H54 (cell line): Measurements from ENCODE around the gene FYB2.

Experiments
- DNase-seq: peaks from one replicate; pipeline ENCODE4 v3.0.0; 2011; ENCODE audit warnings: low spot score, mixed read lengths; ENCODE audit not compliant: insufficient read length
- FAIRE-seq: peaks from 3 replicates; lab custom pipeline; 2011; peaks lifted over from hg19 to GRCh38; lab: Jason Lieb, UNC
- POLR2A ChIP-seq: IDR thresholded peaks from 2 replicates; pipeline ENCODE4 v1.6.1; 2011; ENCODE audit warnings: low read depth, mild to moderate bottlenecking, low read length

Gene FYB2

GRCh38 chr1:56844545-56845136 is 25.4 kb upstream of the FYB2 start:
- TF ChIP-seq POLR2A, result no peak
- FAIRE-seq, result no peak
- no peak for DNase-seq

GRCh38 chr1:56843544-56843943 is 24.3 kb upstream of the FYB2 start:
- no peak for TF ChIP-seq POLR2A
- no peak for FAIRE-seq
- no peak for DNase-seq

DNA sequence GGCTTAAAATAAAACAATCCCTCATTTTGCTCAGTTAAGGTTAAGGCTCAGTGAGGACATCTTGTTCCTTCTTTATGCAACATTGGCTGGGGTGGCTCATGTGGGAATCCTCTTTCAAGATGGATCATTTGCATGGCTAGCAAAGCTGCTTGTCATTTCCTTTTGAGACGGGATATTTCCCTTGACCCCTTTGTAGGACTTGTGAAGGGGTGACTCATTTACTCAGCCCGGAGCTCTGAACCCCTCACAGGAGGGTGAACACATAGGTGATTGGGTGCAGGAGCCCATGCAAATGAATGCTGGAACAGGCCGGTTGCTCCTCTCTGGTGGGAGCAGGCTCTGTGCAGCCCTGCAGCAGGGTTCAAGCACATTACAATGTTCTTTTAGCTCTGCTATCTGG is 19.6 kb upstream of the FYB2 start:
- DNase-seq (no peak), FAIRE-seq (no peak)
- no peak for TF ChIP-seq POLR2A

- no peak for TF ChIP-seq POLR2A
- DNase-seq, result no peak
- FAIRE-seq, result no peak
Measured at GRCh38 chr1:56837244-56837939, 18.2 kb upstream of the FYB2 start.

GRCh38 chr1:56836359-56836758 is 17.2 kb upstream of the FYB2 start:
- TF ChIP-seq POLR2A, result no peak
- no peak for FAIRE-seq

DNA sequence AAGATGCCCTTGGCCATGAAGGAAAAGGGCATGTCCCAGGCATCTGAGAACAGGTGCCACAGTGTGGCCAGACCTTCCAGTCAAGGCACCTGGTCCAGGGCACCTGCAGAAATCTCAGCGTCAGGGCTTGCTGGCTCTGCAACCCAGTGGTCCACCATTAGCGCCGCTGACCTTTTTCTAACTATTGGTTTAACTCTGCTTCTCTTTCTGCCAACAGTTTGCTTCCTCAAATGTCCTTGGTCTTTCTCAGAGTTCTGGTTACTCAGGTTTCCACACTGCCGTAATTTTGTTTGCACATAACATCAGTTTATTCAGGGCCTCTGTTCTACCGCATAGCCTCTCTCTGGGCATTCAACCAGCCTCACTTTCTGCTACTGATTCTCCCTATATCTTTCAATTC is 16.5 kb upstream of the FYB2 start:
- no peak for TF ChIP-seq POLR2A
- FAIRE-seq (no peak), DNase-seq (no peak)

More at GRCh38 chr1:56836359-56836758, 17.2 kb upstream of the FYB2 start:
- DNase-seq, result no peak

- FAIRE-seq, result no peak
- TF ChIP-seq POLR2A, result no peak
- DNase-seq, result no peak
Measured at GRCh38 chr1:56834137-56834900, 15.1 kb upstream of the FYB2 start.

- no peak for TF ChIP-seq POLR2A
- no peak for DNase-seq
- FAIRE-seq, result no peak
Measured at GRCh38 chr1:56833088-56833487, 13.9 kb upstream of the FYB2 start.

DNA sequence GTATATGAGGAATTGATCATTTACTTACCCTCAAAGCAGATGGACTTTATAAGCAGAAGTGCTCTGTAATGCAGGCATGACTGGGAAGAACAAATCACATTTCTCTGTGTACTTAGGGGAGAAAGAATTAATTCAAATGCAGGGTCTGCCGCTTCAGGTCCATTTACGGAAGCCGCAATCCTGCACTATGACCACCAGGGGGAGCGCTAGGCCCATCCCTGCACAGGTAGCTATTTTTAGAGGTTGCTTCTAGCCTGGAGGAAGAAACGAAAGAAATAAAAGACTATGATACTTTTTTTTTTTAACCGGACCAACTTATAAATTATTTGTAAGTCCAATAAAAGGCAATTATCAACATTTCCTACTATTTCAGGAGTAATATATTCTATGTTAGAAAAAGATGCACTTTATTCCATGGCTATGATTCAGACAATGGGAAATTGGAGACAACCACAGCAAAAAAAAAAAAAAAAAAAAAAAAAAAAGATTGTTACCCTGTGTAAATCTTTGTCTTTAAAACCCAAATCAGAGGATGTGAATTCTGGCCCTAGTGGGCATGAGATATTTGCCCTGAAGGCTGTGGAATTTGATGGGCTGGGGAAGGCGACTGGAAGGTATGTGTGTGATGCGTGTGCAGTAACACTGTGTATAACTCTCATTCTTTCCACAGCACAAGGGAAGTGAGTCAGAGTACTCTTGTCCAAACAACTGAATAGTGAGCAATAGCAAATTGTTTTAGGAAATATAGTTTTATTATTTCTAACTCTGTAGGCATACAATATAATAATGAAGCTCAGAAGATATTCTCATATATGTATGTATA is 12.9 kb upstream of the FYB2 start:
- peak; percentile 33 for DNase-seq
- no peak for TF ChIP-seq POLR2A
- peak; percentile 15 for FAIRE-seq

- TF ChIP-seq POLR2A, result no peak
- no peak for DNase-seq
- no peak for FAIRE-seq
Measured at GRCh38 chr1:56830052-56830451, 10.8 kb upstream of the FYB2 start.

- FAIRE-seq (no peak), DNase-seq (no peak)
- no peak for TF ChIP-seq POLR2A
Measured at GRCh38 chr1:56827711-56828110, 8.5 kb upstream of the FYB2 start.

DNA sequence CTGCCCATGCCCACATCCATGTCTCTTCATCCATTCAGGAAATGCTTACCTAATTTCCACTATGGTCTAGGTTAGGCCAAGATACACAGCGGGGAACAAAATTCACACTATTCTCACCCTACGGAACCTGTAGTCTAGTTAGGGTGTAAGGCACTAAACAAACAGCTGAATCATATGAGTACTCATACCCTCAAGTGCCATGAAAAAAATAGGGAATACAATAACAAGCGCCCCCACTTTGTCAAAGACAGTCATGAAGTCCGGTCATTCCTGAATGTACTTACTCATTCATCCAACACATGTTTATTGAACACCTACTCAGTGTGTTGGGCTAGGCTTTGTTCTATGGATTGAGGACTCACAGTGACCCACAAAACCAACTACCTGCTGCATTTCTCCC is 6.2 kb upstream of the FYB2 start:
- FAIRE-seq (no peak), DNase-seq (no peak)
- no peak for TF ChIP-seq POLR2A

GRCh38 chr1:56824938-56825337 is 5.7 kb upstream of the FYB2 start:
- TF ChIP-seq POLR2A, result no peak
- FAIRE-seq, result no peak
- DNase-seq, result no peak

DNA sequence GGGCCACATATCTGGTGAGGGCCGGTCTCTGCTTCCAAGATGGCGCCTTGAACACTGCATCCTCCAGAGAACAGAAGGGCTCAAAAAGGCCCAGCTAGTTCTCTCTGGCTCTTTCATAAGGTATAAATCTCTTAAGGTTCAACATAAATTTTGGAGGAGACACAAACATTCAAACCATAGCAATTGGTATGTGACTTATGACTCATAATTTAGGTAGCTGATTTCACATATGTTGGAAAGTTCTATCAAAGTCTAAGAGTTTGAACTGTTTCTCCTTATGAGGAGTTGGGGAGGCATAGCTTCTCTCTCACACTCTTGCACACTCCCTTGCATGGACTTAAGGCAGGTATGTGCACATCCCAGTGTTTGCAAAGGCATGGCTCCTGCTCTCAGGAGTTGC is 5.1 kb upstream of the FYB2 start:
- no peak for FAIRE-seq
- DNase-seq, result no peak
- TF ChIP-seq POLR2A, result no peak
